ENCODE measurements around the gene ASTN2. TPM values are rescaled to one million over a fixed set of nuclear protein-coding genes. Genes with fewer than 3 reads are reported as not detected.

ASTN2 gene
- total and polyA plus RNA-seq, 9 of the 15 experiments (the other 6 are each of a cell fraction or from before 2014, with no cell fraction given): 0.56 to 3.5 (median 1.9) TPM

- TF ChIP-seq SFPQ (IDR thresholded peaks at IDR 0.05; ENCODE audit: low read depth, low read length) (no peak), MYC (IDR thresholded peaks at IDR 0.05; ENCODE audit: low read depth, low read length) (no peak), MYC (CRISPR knock-in tag; IDR thresholded peaks at IDR 0.05; ENCODE audit: borderline replicate concordance, low read depth) (no peak), ZSCAN29 (IDR thresholded peaks at IDR 0.05) (no peak), PHF20 (IDR thresholded peaks at IDR 0.05; ENCODE audit: partially characterized antibody) (no peak), ZNF436 (CRISPR knock-in tag; IDR thresholded peaks at IDR 0.05) (no peak), UBTF (IDR thresholded peaks at IDR 0.05; ENCODE audit: borderline replicate concordance in 1 of 2, low read depth in 2 of 2, low read length in 2 of 2) (no peak), GATAD2B (IDR thresholded peaks at IDR 0.05; ENCODE audit: borderline replicate concordance) (no peak), MGA (IDR thresholded peaks at IDR 0.05) (no peak), CHD4 (IDR thresholded peaks at IDR 0.05; ENCODE audit: insufficient read depth, insufficient replicate concordance, low read depth, low read length, poor library complexity, severe bottlenecking) (no peak), KAT8 (IDR thresholded peaks at IDR 0.05; ENCODE audit: low read depth) (no peak), BCOR (IDR thresholded peaks at IDR 0.05) (no peak)
These were observed 873.5 kb downstream of the ASTN2 start (continued) for GRCh38 chr9:116541402-116541801.

Data from K562 (cell line).